Tibial nerve (tissue), 4 donors: Measurements from ENCODE around the gene IFNAR2. TPM values are rescaled to one million over a fixed set of nuclear protein-coding genes. Genes with fewer than 3 reads are reported as not detected.

Experiments used
- DNase-seq, 2 donors: peaks; one replicate each; pipeline ENCODE4 v3.0.0-alpha.2; 2019; ENCODE audit warnings: low spot score in 2 of 2
- H3K27ac ChIP-seq, 4 donors: fragments of 200-600 bp; sonication (generic) in 3 of 4; one replicate each; pipeline ENCODE4 v1.5.1; 2017 to 2019; ENCODE audit warnings: mild to moderate bottlenecking in 1 of 4
- H3K27me3 ChIP-seq, 2 donors: fragments of 200-600 bp; sonication (generic) in 1 of 2; one replicate each; pipeline versions ENCODE4 v1.5.1 to v1.6.0; 2017 to 2019
- H3K36me3 ChIP-seq, 3 donors: fragments of 200-600 bp; sonication (generic); one replicate each; pipeline ENCODE4 v1.5.1; 2018 to 2019
- H3K4me1 ChIP-seq, 4 donors: fragments of 200-600 bp; sonication (generic) in 3 of 4; one replicate each; pipeline ENCODE4 v1.5.1; 2017 to 2019
- H3K4me3 ChIP-seq, 4 donors: fragments of 200-600 bp; sonication (generic) in 3 of 4; one replicate each; pipeline ENCODE4 v1.5.1; 2017 to 2019; ENCODE audit warnings: mild to moderate bottlenecking in 1 of 4, moderate library complexity in 1 of 4
- H3K9me3 ChIP-seq, 4 donors: fragments of 200-600 bp; sonication (generic) in 3 of 4; one replicate each; pipeline ENCODE4 v1.5.1; 2017 to 2019
- EP300 ChIP-seq, 2 donors: sonication (generic); formaldehyde crosslinking; IDR thresholded peaks; one replicate each; pipeline ENCODE4 v1.6.1; 2017; ENCODE audit warnings: antibody characterized with exemption in 2 of 2, mild to moderate bottlenecking in 1 of 2
- POLR2A ChIP-seq, 2 donors: fragments of 450-650 bp; IDR thresholded peaks; one replicate each; pipeline ENCODE4 v1.6.1; 2017; ENCODE audit warnings: antibody characterized with exemption in 2 of 2, mild to moderate bottlenecking in 2 of 2, moderate library complexity in 2 of 2
- WGBS, 2 donors: methylation state at CpG; one replicate each; pipeline ENCODE4 v1.1.5; 2018; 5-methylcytosine and 5-hydroxymethylcytosine counted together
- total RNA-seq, 4 donors: library from RNA; depleted of rRNA; stranded (reverse); fragments of >200 nt; gene quantifications; one replicate each; pipeline ENCODE4 v1.1.0, GENCODE V29; 2016
- TF ChIP-seq, protein P1 (sequence below), 5 experiments: fragments of 200-600 bp in 3 of 5; fragments of 450-650 bp in 2 of 5; sonication (generic) in 3 of 5; IDR thresholded peaks; one replicate each; pipeline ENCODE4 v1.5.1; 2016 to 2019; ENCODE audit warnings: antibody characterized with exemption in 5 of 5, mild to moderate bottlenecking in 3 of 5, moderate library complexity in 2 of 5

Gene IFNAR2
- total RNA-seq, 4 donors from 2014 or later = 12.3 to 47.4 (median 29.4) TPM

DNA sequence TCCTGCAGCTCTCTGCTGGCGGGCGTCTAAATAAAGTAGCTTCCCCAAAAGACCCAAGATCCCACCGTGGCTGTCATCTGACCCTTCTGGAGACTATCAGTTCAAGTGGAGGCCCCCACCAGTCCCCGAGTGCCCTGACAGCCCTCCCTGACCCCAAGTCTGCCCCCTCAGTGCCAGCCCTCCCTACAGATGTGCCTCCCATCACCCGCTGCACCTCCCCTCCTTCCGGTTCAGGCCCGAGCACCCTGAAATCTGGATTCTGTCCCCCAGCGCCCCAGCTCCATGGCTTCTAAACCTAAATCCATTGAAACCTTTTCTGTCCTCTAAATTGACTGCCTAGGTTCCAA is 37.0 kb downstream of the IFNAR2 start:
- DNase-seq = no peak
- 4 to 7% methylated on average over 8 of the region's 8 CpGs for WGBS, 2 donors
- Histone ChIP-seq H3K27ac (peak overlapping the region; percentile 38 to 90 (median 87)), H3K36me3 (peaks cover 0 to 65% (median 3%) of the 10 kb centered on the region in 3 donors), H3K4me1 (peaks cover 0 to 30% (median 6%) of the 10 kb centered on the region in 4 donors), H3K4me3 (peak overlapping the region; percentile 50 to 76 (median 74)), H3K27me3 (no peaks in the 10 kb centered on the region), H3K9me3 (no peaks in the 10 kb centered on the region)
- TF ChIP-seq POLR2A (IDR thresholded peaks at IDR 0.05) (no peak), EP300 (IDR thresholded peaks at IDR 0.05) (no peak)
- TF ChIP-seq, protein P1, sequence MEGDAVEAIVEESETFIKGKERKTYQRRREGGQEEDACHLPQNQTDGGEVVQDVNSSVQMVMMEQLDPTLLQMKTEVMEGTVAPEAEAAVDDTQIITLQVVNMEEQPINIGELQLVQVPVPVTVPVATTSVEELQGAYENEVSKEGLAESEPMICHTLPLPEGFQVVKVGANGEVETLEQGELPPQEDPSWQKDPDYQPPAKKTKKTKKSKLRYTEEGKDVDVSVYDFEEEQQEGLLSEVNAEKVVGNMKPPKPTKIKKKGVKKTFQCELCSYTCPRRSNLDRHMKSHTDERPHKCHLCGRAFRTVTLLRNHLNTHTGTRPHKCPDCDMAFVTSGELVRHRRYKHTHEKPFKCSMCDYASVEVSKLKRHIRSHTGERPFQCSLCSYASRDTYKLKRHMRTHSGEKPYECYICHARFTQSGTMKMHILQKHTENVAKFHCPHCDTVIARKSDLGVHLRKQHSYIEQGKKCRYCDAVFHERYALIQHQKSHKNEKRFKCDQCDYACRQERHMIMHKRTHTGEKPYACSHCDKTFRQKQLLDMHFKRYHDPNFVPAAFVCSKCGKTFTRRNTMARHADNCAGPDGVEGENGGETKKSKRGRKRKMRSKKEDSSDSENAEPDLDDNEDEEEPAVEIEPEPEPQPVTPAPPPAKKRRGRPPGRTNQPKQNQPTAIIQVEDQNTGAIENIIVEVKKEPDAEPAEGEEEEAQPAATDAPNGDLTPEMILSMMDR (IDR thresholded peaks at IDR 0.05) = no peak

DNA sequence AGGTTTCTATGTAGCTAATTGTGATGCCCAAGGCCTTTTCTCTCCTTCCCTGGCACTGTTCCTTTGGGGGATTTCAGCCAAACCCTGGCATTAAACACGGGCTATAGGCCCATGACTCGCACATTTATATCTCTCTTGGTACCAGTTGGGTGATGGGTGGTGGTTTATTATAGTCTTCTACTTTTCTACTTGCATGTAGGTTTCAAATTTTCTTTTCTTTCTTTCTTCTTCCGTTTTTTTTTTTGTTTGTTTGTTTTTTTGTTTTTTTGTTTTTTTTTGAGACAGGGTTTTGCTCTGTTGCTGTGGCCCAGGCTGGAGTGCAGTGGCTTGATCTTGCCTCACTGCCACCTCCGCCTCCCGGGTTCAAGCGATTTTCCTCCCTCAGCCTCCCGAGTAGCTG is 37.5 kb downstream of the IFNAR2 start:
- Histone ChIP-seq H3K4me1 (peaks cover 0 to 30% (median 6%) of the 10 kb centered on the region in 4 donors), H3K36me3 (peaks cover 0 to 65% (median 3%) of the 10 kb centered on the region in 3 donors), H3K4me3 (peak overlapping the region; percentile 50 to 76 (median 74)), H3K9me3 (no peaks in the 10 kb centered on the region), H3K27me3 (no peaks in the 10 kb centered on the region), H3K27ac (peak overlapping the region in 3 of 4 donors; percentile 85 to 90 (median 89))
- 70 to 72% methylated on average over 7 of the region's 7 CpGs for WGBS, 2 donors
- DNase-seq = no peak
- TF ChIP-seq POLR2A (IDR thresholded peaks at IDR 0.05) (no peak), EP300 (IDR thresholded peaks at IDR 0.05) (no peak)
- TF ChIP-seq, protein P1 (IDR thresholded peaks at IDR 0.05) = no peak

DNA sequence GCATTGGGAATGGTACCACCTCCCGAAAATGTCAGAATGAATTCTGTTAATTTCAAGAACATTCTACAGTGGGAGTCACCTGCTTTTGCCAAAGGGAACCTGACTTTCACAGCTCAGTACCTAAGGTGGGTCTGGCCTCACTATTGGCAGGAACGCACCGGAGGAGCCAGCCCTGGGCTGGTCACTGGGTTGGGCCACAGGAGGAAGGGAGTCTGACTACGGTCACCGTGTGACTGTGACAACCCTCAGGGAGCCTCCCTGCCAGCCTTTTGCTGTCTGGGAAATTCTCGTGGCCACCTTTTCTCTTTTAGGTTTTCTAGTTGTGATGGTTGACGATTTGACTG is 38.6 kb downstream of the IFNAR2 start:
- 90 to 92% methylated on average over 7 of the region's 7 CpGs for WGBS, 2 donors
- no peak overlapping the region for H3K4me3 ChIP-seq
- no peaks in the 10 kb centered on the region for H3K9me3 ChIP-seq
- peak overlapping the region in 1 of 4 donors; percentile 67 for H3K27ac ChIP-seq
- peaks cover 0 to 30% (median 6%) of the 10 kb centered on the region in 4 donors for H3K4me1 ChIP-seq
- no peaks in the 10 kb centered on the region for H3K27me3 ChIP-seq
- H3K36me3 ChIP-seq = peaks cover 0 to 63% (median 3%) of the 10 kb centered on the region in 3 donors
- no peak for DNase-seq
- TF ChIP-seq EP300 (IDR thresholded peaks at IDR 0.05) = no peak
- TF ChIP-seq POLR2A (IDR thresholded peaks at IDR 0.05) = no peak
- TF ChIP-seq, protein P1 (IDR thresholded peaks at IDR 0.05) = no peak

DNA sequence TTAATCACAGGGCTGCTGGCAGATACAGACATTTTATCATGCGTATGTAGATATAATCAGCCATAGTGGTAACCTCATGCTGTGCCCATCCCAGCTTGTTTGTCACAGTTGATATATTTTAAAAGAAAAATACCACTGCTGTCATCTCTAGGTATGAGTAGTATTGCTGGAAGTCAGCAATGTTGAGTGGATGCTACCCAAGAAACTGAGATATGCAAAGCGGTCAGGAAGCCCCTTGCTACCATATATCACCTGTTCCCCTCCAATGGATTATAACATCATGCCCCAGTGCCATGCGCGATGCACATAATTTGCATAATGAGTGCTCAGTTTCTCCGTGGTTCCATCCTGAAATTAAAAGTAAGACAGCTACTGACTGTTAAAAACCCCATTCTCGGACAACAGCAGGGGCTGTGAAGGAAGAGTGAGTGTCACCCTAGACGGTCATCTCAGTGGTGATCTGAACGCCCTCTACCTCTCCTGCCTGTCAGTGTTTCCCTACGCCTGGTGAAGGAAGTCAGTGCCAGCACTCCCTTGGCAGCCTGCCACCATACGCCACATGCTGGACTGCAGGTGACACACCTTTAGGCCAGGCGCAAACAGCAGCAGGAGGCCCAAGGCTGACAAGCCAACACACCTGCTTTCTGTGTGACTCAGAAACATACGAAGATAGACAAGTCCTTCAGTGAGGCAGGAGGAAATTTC is 39.2 kb downstream of the IFNAR2 start:
- Histone ChIP-seq H3K4me1 (peaks cover 0 to 30% (median 6%) of the 10 kb centered on the region in 4 donors), H3K4me3 (no peak overlapping the region), H3K27ac (peak overlapping the region in 1 of 4 donors; percentile 67), H3K27me3 (no peaks in the 10 kb centered on the region), H3K36me3 (peaks cover 0 to 60% (median 3%) of the 10 kb centered on the region in 3 donors), H3K9me3 (no peaks in the 10 kb centered on the region)
- 81 to 84% methylated on average over 12 of the region's 12 CpGs for WGBS, 2 donors
- no peak for DNase-seq
- TF ChIP-seq, protein P1 (IDR thresholded peaks at IDR 0.05) = no peak
- TF ChIP-seq POLR2A (IDR thresholded peaks at IDR 0.05) (no peak), EP300 (IDR thresholded peaks at IDR 0.05) (no peak)

DNA sequence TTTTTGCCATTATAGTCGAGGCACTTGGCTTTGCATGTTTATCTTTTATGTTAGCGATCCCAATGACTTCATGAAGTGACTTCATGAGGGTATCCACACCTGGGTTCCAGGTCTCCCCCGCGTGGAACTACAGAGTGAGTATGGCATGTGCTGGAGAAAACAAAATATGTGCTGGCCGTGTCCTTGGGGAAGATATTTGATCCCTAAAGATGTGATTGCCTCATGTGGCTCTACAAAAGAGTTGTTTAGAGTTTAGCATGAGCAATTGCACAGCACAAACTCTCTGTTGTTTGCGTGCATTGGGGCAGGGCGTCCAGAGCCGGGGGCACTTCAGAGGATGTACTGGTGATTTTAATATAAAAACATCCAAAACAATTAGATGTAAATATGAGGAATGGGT is 41.2 kb downstream of the IFNAR2 start:
- H3K4me3 ChIP-seq = no peak overlapping the region
- H3K27ac ChIP-seq = no peak overlapping the region
- TF ChIP-seq POLR2A (IDR thresholded peaks at IDR 0.05) = no peak
- TF ChIP-seq, protein P1 (IDR thresholded peaks at IDR 0.05) = no peak
- TF ChIP-seq EP300 (IDR thresholded peaks at IDR 0.05) = no peak
- H3K27me3 ChIP-seq = no peaks in the 10 kb centered on the region
- peaks cover 0 to 19% (median 1%) of the 10 kb centered on the region in 4 donors for H3K4me1 ChIP-seq
- no peaks in the 10 kb centered on the region for H3K9me3 ChIP-seq
- no peak for DNase-seq
- WGBS, 2 donors = 90 to 95% methylated on average over 8 of the region's 8 CpGs
- H3K36me3 ChIP-seq = peaks cover 0 to 72% (median 3%) of the 10 kb centered on the region in 3 donors
